ENCODE measurements around the gene ST6GALNAC6.

The ST6GALNAC6 gene

DNA sequence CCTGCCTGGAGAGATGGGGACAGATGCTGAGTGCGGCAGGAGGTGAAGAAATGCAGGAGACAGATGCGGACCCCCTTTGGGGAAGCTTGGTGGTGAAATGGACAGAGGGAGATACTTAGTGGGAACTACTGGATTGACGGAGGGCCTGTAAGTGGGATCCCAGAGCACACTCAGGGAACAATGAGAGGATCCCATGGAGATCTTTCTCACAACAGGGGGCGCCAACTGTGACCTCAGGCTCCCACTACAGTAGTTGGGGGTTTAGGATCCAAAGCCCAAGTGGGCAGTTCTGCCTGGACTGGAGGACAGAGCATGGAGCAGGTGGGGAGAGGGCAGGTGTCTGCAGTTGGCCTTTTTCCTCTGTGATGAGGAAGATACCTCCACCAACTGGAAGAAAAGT is 34.8 kb upstream of the ST6GALNAC6 start:
- DNase-seq (ENCODE audit: low read depth in 2 of 2), result no peak

GRCh38 chr9:127931092-127931881 is 31.9 kb upstream of the ST6GALNAC6 start:
- no peak for DNase-seq (ENCODE audit: low read depth in 2 of 2)

DNA sequence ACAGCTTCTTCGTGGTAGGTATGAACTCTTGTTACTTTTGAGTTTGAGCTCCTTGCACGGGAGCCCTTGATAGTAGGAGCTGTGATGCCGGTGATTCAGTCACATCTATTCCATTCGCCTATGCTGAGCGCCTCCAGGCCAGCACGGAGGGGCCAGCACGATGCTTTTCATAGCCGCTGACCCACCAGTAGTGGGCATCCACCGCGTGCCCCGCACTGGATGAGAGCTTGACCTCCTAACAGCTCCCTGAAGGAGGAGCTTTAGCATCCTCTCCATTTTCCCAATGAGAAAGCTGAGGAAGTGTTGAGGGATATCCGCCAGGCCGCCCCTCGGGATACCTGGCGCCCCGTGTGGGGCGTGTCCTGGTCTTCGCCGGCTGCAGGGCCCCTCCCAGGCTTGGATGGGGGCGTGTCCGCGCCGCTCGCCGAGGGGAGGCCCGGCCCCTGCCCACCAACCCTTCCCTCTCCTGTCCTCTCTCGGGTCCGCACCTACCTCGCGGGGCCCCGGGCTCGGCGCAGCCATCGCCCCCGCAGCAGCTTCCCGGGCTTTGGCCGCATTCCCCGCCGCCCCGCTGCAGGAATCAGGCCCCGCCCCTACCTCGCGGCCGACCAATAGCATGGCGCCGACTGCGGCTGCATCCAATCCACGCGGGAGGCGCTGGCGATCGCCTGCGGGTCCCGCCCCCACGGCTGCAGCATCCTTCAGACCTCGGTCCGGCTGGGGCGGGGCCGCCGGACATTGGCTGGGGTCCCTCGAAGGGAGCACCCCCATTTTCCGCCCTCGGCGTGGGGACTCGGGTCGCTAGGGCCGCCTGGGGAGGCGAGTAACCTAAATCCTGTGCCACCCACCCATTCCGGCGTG is 31.1 kb upstream of the ST6GALNAC6 start, which contains the start of gene PIP5KL1:
Gene PIP5KL1 (minus strand): TSS at position 547 of the 861 bp plus-strand sequence. CDS start 25 bp downstream, at position 522.
- no peak for DNase-seq (ENCODE audit: low read depth in 2 of 2)

- DNase-seq (ENCODE audit: low read depth in 2 of 2), result no peak
Observed at GRCh38 chr9:127929625-127929979, 30.2 kb upstream of the ST6GALNAC6 start.

DNA sequence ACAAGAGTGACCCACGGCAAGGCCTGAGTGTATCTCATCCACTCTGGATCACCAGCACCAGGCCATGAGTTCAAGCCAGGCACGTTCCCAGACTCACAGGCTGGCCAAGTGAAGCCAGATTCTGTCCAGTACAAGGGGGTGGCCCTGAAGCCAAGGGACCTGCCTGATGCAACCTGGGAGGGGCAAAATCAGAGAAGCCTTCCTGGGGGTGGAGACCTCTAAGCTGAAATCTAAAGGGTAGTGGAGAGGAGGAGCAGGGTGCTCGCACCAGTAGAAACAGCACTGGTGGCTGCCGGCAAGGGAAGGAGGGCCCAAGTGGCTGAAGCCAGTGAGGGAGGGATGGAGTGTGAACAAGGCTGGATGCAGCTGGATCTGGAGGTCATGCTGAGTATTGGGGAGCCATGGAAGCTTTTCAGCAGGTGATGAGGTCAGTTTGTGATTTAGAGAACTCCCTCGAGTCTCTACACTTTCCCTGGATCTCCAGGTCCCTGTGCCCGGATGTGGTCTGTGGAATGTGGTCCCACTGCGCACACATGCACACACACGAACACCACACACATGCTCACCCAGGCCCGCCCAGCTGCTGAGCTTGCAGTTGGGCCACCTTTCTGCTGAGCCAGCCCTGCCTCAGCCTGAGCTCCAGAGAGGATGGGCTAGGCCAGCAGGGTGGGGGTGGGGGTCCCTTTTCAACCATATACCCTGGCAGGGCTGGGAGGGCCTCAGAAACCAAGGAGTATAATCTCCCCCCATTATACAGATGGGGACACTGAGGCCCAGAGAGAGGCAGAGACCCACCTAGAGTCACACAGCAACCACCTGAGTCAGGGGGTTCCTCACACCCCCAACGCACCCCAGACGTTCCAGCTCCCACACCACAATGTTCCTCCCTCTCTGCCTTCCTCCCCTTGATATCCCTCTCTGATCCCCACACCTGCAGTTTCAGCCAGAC is 29.5 kb upstream of the ST6GALNAC6 start:
- DNase-seq (ENCODE audit: low read depth in 2 of 2), result no peak

DNA sequence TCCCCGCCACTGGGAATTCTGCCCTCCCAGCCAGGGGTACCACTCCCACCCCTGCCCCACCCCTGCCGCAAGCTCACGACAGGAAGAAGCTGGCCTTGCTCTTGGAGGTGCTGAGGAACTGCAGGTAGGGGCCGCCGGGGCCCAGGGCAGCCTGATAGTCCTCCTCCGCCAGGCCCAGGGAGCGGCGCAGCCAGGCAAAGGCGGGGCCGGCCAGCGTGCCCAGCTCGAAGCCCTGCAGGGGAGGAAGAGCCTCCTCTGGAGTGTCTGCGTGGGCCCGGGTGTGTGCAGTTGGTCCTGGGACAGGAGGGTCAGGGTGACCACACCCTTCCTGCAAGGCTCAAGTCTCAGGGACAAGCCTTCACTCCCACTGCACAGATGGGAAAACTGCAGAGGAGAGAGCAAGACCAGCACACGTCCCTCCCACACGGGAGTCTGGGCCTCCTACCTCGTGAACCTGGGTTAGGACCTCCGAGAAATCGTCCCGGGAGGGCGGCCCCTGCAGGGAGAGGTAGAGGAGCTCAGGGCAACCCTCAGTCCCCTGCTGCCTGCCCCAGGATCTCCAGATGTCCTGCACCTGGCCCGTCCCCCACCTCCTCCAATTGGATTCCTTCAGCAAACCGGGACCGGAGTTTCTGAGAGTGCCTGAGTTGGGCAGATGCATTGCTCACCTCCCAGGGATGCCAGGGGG is 28.7 kb upstream of the ST6GALNAC6 start:
- DNase-seq (ENCODE audit: low read depth in 2 of 2), result no peak

DNA sequence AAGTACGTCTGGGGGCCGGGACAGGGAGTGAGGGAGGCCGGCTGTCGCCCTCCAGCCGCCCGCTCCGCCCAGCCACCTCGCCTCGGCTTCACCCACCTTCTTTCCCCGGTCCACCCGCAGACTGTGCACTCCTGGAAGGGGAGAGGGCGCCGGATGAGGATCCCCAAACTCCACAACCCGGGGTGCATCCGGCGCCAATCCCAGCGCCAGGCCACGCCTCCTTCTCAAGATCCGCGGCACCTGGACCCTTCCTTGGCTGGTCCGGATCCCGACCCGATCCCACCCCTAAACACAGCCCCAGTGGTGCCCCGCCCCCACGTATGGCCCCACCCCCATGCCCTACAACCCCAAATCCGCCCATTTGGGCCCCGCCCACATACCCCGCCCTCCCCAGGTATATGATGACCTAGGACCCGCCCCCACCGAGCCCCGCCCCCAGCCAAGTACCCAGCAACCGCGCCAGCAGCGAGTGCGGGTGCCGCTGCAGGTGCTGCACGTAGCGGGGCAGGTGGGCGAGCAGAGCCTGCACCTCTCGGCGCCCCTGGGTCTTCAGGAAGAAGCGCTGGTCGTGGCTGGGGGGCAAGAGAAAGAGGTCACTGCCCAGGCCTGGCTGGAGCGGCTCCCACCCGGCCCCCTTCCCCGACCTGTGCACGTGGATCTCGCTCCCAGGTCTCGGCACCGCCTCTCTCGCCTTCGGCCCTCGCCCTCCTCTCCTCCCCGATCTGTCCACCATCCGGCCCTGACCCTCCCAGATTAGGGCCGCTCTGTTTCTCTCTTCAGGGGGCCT is 28.0 kb upstream of the ST6GALNAC6 start:
- peak; percentile 47 to 54 for DNase-seq (ENCODE audit: low read depth in 2 of 2)

DNA sequence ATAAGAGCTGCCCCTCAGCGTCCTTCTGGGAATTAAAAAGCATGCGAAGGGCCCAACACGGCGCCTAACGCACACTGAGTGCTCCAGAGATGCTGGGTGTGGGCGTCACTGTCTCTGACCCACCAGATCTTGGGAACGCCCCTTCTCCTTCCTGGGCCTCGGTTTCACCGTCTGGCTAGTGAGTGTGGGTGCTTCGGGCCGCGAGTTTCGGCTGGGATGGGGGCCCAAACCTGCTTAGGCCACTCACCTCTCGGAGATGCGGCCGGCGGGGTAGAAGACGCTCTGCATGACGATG is 27.4 kb upstream of the ST6GALNAC6 start:
- DNase-seq (ENCODE audit: low read depth in 2 of 2), result no peak

DNA sequence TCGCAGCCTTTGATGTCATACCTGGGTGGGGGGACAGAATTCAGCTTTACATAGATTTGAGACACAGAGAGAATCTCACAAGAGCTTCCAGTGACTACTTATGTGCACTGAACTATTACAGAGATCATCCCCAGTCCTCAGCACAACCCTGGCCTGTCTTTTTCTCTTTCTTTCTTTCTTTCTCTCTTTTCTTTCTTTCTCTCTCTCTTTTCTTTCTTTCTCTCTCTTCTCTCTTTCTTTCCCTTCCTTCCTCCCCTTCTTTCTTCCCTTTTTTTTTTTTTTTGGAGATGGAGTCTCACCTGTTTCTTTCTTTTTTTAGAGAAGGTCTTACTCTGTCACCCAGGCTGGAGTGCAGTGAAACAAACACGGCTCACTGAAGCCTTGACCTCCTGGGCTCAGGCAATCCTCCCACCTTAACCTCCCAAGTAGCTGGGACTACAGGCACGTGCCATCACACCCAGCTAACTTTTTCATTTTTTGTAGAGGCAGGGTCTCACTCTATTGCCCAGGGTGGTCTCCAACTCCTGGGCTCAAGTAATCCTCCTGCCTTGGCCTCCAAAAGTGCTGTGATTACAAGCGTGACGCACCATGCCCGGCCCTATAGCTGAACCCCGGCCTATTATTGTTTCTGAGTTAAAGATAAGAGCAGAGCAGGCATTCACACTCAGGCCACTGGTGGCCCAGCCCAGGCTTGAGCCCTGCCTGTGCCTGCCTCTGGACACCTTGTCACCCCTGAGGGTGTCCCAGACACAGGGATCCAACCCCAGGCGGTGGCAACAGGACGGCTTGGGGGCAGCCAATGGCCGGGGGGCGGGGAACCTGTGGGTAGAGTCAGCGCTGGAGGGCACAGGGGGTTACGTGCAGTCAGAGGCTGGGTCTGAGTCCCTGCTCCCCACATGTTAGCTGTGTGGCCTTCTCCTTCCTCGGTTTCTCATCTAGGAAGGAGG is 26.8 kb upstream of the ST6GALNAC6 start:
- DNase-seq (ENCODE audit: low read depth in 2 of 2), result no peak

DNA sequence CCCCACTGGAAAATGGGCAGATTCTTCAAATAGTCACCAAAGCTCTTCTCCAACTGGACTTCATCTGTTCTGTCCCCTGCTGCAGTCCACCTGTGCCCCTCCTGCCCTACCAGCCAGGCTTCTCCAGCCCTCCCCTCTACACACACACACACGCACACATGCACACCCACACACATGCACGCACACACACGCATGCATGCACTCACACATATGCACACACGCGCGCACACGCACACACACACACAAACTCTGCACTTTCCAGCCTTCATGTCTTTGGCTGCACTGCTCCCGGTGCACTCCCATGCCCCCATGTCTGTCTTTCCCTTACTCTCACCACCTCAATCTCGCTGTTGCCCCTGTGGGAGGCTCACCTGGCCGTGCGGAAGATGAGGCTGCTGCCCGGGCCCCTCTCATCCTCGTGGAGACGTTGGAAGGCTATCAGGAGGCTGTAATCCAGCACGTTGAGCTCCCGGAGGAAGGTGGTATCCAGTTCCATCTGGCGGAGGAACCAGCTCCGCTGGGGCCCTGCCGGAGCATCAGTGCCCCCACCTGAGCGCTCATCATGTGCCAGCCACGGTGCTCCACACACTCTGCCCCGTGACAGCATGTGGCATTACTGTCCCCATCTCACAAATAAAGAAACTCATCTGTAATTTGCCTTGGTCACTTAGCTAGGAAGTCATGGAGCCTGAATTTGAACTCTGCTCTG is 25.5 kb upstream of the ST6GALNAC6 start:
- no peak for DNase-seq (ENCODE audit: low read depth in 2 of 2)

- DNase-seq (ENCODE audit: low read depth in 2 of 2), result no peak
Observed at GRCh38 chr9:127923771-127924170, 24.4 kb upstream of the ST6GALNAC6 start.

GRCh38 chr9:127923046-127923445 is 23.6 kb upstream of the ST6GALNAC6 start:
- DNase-seq (ENCODE audit: low read depth in 2 of 2), result no peak

- DNase-seq (ENCODE audit: low read depth in 2 of 2), result peak in 1 of 2 donors; percentile 57
Observed at GRCh38 chr9:127921557-127922120, 22.2 kb upstream of the ST6GALNAC6 start.

DNA sequence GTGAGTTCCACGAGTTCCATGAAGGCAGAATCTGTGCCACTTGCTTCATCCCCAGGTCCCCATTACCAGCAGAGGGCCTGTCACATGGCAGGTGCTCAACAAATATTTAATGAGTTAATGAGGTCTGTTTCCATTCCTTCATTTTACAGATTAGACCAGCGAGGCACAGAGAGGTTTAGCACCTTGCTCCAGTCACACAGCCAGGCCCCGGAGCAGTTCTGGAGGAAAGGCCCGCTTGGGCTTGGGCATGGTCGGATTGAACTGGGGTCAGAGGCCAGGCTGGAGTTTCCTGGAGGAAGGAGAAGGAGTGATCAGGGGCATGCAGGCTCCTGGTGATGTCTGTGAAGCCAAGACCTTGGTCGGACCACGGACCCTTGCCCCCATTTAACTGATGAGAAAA is 21.4 kb upstream of the ST6GALNAC6 start:
- no peak for DNase-seq (ENCODE audit: low read depth in 2 of 2)

- DNase-seq (ENCODE audit: low read depth in 2 of 2), result no peak
Observed at GRCh38 chr9:127919253-127919815, 19.9 kb upstream of the ST6GALNAC6 start.

- DNase-seq (ENCODE audit: low read depth in 2 of 2), result no peak
Observed at GRCh38 chr9:127918183-127919107, 19.0 kb upstream of the ST6GALNAC6 start.

- no peak for DNase-seq (ENCODE audit: low read depth in 2 of 2)
Observed at GRCh38 chr9:127917603-127918002, 18.2 kb upstream of the ST6GALNAC6 start.

Data from activated CD8-positive, alpha-beta memory T cell treated with anti-CD3 and anti-CD28 coated beads for 4 hours (primary cell).